Upper lobe of right lung (tissue), 1 donor: ENCODE measurements around the gene FOXP1. TPM values are rescaled to one million over a fixed set of nuclear protein-coding genes. Genes with fewer than 3 reads are reported as not detected.

Experiments used
- ATAC-seq: fragments of 200-7000 bp; cut with Tn5 transposase; one replicate; pipeline ENCODE4 v1.9.1; 2020; ENCODE audit warnings: mild to moderate bottlenecking, moderate library complexity
- DNase-seq: peaks from one replicate; pipeline ENCODE4 v3.0.0-alpha.2; 2020
- H3K27ac ChIP-seq: fragments of 200-600 bp; one replicate; pipeline ENCODE4 v1.8.0; 2022
- H3K27me3 ChIP-seq: fragments of 200-600 bp; one replicate; pipeline ENCODE4 v1.8.0; 2022; ENCODE audit warnings: mild to moderate bottlenecking
- H3K36me3 ChIP-seq: fragments of 200-600 bp; one replicate; pipeline ENCODE4 v1.8.0; 2022
- H3K4me1 ChIP-seq: fragments of 200-600 bp; one replicate; pipeline ENCODE4 v1.8.0; 2022
- H3K4me3 ChIP-seq: fragments of 200-600 bp; one replicate; pipeline ENCODE4 v1.8.0; 2022; ENCODE audit warnings: mild to moderate bottlenecking
- H3K9me3 ChIP-seq: fragments of 200-600 bp; one replicate; pipeline ENCODE4 v1.8.0; 2022
- CTCF ChIP-seq: fragments of 200-600 bp; IDR thresholded peaks from one replicate; pipeline ENCODE4 v1.8.0; 2022; ENCODE audit warnings: antibody characterized with exemption
- intact Hi-C: fragments of 100-400 bp; cut with DNase I; formaldehyde crosslinking; loops from one replicate; pipeline ENCODE4 v1.11.0; 2022
- total RNA-seq: library from RNA; stranded (reverse); fragmentation: NEBNext Ultra II Directional; extraction: Animal tissue kit (Norgen Biotek cat#: 25700); gene quantifications from one replicate; pipeline ENCODE4 v1.2.1, GENCODE V29; 2021
- donor health status: DM: no; HTN: yes; CAD: no; lungs with severe emphysema.

FOXP1 gene
- total RNA-seq, 1 donor from 2014 or later: 140 TPM

- Histone ChIP-seq H3K27ac (no peak overlapping the region), H3K4me1 (no peaks in the 10 kb centered on the region), H3K9me3 (no peaks in the 10 kb centered on the region), H3K4me3 (no peak overlapping the region), H3K27me3 (no peaks in the 10 kb centered on the region), H3K36me3 (peaks cover 14% of the 10 kb centered on the region)
- no peak for TF ChIP-seq CTCF
- DNase-seq: no peak
- ATAC-seq: no peak
- intact Hi-C loops: no loop called here
Measured at GRCh38 chr3:71491154-71491752, 92.3 kb downstream of the FOXP1 start.

DNA sequence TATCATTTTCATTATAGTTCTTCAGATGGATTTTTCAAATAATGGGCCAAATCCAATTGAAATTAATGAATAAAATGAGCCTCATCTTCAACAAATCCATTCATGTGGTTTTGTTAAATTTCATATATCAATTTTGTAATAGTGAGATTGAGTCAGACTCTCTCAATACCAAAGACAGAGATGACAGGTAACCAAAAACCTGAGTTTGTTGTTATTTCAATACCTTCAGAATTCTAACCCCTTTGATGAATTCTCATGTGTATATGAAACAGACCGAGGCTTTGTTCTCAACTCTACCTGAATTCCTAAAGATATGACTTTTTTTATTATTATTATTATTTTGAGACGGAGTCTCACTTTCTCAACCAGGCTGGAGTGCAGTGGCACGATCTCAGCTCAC lies 92.8 kb downstream of the FOXP1 start:
- Histone ChIP-seq H3K27ac (no peak overlapping the region), H3K4me1 (no peaks in the 10 kb centered on the region), H3K36me3 (peaks cover 14% of the 10 kb centered on the region), H3K27me3 (no peaks in the 10 kb centered on the region), H3K4me3 (no peak overlapping the region), H3K9me3 (no peaks in the 10 kb centered on the region)
- no peak for TF ChIP-seq CTCF
- intact Hi-C loops: no loop called here
- no peak for ATAC-seq
- no peak for DNase-seq

GRCh38 chr3:71489315-71489761 lies 94.2 kb downstream of the FOXP1 start:
- DNase-seq: no peak
- Histone ChIP-seq H3K36me3 (peaks cover 14% of the 10 kb centered on the region), H3K9me3 (no peaks in the 10 kb centered on the region), H3K27me3 (no peaks in the 10 kb centered on the region), H3K4me3 (no peak overlapping the region), H3K4me1 (no peaks in the 10 kb centered on the region), H3K27ac (no peak overlapping the region)
- TF ChIP-seq CTCF: no peak
- no peak for ATAC-seq
- intact Hi-C loops: no loop called here

- no peaks in the 10 kb centered on the region for H3K27me3 ChIP-seq
- H3K9me3 ChIP-seq: no peaks in the 10 kb centered on the region
- H3K4me1 ChIP-seq: no peaks in the 10 kb centered on the region
- intact Hi-C loops: no loop called here
- no peak for DNase-seq
- no peak overlapping the region for H3K27ac ChIP-seq
- H3K36me3 ChIP-seq: peaks cover 14% of the 10 kb centered on the region
- TF ChIP-seq CTCF: no peak
- no peak for ATAC-seq
- H3K4me3 ChIP-seq: no peak overlapping the region
Measured at GRCh38 chr3:71488882-71489281, 94.6 kb downstream of the FOXP1 start.

GRCh38 chr3:71488391-71488809 lies 95.1 kb downstream of the FOXP1 start:
- intact Hi-C loops: no loop called here
- H3K27me3 ChIP-seq: no peaks in the 10 kb centered on the region

More at GRCh38 chr3:71488391-71488809, 95.1 kb downstream of the FOXP1 start:
- no peak overlapping the region for H3K27ac ChIP-seq
- no peak for ATAC-seq
- TF ChIP-seq CTCF: no peak
- H3K36me3 ChIP-seq: peaks cover 14% of the 10 kb centered on the region
- DNase-seq: no peak
- H3K4me3 ChIP-seq: no peak overlapping the region
- H3K4me1 ChIP-seq: no peaks in the 10 kb centered on the region
- H3K9me3 ChIP-seq: no peaks in the 10 kb centered on the region
